C4-2B (cell line): ENCODE measurements around the gene MOB3B.

Experiments used
- CTCF ChIP-seq: fragments of 450-650 bp; conservative IDR thresholded peaks from 2 replicates; pipeline ENCODE4 v1.5.1; 2017; ENCODE audit warnings: mild to moderate bottlenecking
- ZFX ChIP-seq: fragments of 450-650 bp; IDR thresholded peaks from 2 replicates; pipeline ENCODE4 v1.6.1; 2017

GRCh38 chr9:27462846-27463245 is 66.8 kb downstream of the MOB3B start:
- no peak for TF ChIP-seq CTCF
- no peak for TF ChIP-seq ZFX
